T-helper 17 cell (primary cell): ENCODE measurements around the gene MAPK6. TPM values are rescaled to one million over a fixed set of nuclear protein-coding genes. Genes with fewer than 3 reads are reported as not detected.

Experiments used
- ATAC-seq: fragments of 150-1000 bp; cut with Tn5 transposase; 2 replicates; pipeline ENCODE4 v1.10.0; 2021; ENCODE audit warnings: mild to moderate bottlenecking, moderate library complexity
- DNase-seq, 3 donors: peaks; one replicate each; pipeline versions ENCODE4 v3.0.0 to v3.0.0-alpha.2; 2020 to 2021
- H3K9me3 ChIP-seq: one replicate; pipeline ENCODE4 v1.7.0; 2013; ENCODE audit warnings: low read length, mild to moderate bottlenecking; ENCODE audit not compliant: control insufficient read depth, poor library complexity, severe bottlenecking
- H3K27ac Mint-ChIP-seq: one replicate; pipeline ENCODE4 v1.8.0; 2022; ENCODE audit warnings: mild to moderate bottlenecking, moderate library complexity, mixed read lengths
- H3K27me3 Mint-ChIP-seq: one replicate; pipeline ENCODE4 v1.8.0; 2022; ENCODE audit warnings: mixed read lengths
- H3K36me3 Mint-ChIP-seq: one replicate; pipeline ENCODE4 v1.8.0; 2022; ENCODE audit warnings: low read depth, mixed read lengths
- H3K4me1 Mint-ChIP-seq: one replicate; pipeline ENCODE4 v1.8.0; 2022; ENCODE audit warnings: mild to moderate bottlenecking, mixed read lengths
- H3K4me3 Mint-ChIP-seq: one replicate; pipeline ENCODE4 v1.8.0; 2022; ENCODE audit warnings: mild to moderate bottlenecking, moderate library complexity, mixed read lengths
- total RNA-seq, 4 donors: library from RNA in 2 of 4; stranded (reverse) in 2 of 4; gene quantifications; one replicate each; pipeline ENCODE4 v1.2.3 and lab custom pipeline; 2022 to 2026

MAPK6 gene
- total RNA-seq, 2 donors from 2014 or later, result 36.8 to 45.6 TPM

GRCh38 chr15:52018244-52018643, 775 bp upstream of the MAPK6 start:
- DNase-seq, result no peak
- peaks cover 28% of the 10 kb centered on the region for H3K4me1 Mint-ChIP-seq
- H3K9me3 ChIP-seq, result peaks cover 2% of the 10 kb centered on the region
- H3K4me3 Mint-ChIP-seq, result peak overlapping the region; percentile 99
- peak overlapping the region; percentile 92 for H3K27ac Mint-ChIP-seq
- no peak for ATAC-seq
- no peaks in the 10 kb centered on the region for H3K27me3 Mint-ChIP-seq
- H3K36me3 Mint-ChIP-seq, result no peaks in the 10 kb centered on the region

GRCh38 chr15:52019394-52020220, 588 bp downstream of the MAPK6 start:
- peaks cover 25% of the 10 kb centered on the region for H3K4me1 Mint-ChIP-seq
- peak; percentile 67 for ATAC-seq
- H3K27me3 Mint-ChIP-seq, result no peaks in the 10 kb centered on the region

GRCh38 chr15:52020221-52021085, 1.4 kb downstream of the MAPK6 start:
- H3K9me3 ChIP-seq, result peaks cover 2% of the 10 kb centered on the region
- DNase-seq (no peak), ATAC-seq (no peak)
- H3K27ac Mint-ChIP-seq, result peak overlapping the region; percentile 92
- H3K27me3 Mint-ChIP-seq, result no peaks in the 10 kb centered on the region
- H3K36me3 Mint-ChIP-seq, result no peaks in the 10 kb centered on the region
- peak overlapping the region; percentile 95 for H3K4me3 Mint-ChIP-seq
- peaks cover 25% of the 10 kb centered on the region for H3K4me1 Mint-ChIP-seq

More at GRCh38 chr15:52019394-52020220, 588 bp downstream of the MAPK6 start:
- H3K27ac Mint-ChIP-seq, result peak overlapping the region; percentile 92
- DNase-seq, result peak; percentile 40 to 58 (median 44)
- H3K4me3 Mint-ChIP-seq, result peak overlapping the region; percentile 99
- peaks cover 2% of the 10 kb centered on the region for H3K9me3 ChIP-seq
- no peaks in the 10 kb centered on the region for H3K36me3 Mint-ChIP-seq

GRCh38 chr15:52021128-52021671, 2.2 kb downstream of the MAPK6 start:
- Mint-ChIP-seq H3K36me3 (no peaks in the 10 kb centered on the region), H3K4me1 (peaks cover 25% of the 10 kb centered on the region), H3K4me3 (peak overlapping the region; percentile 95), H3K27ac (peak overlapping the region; percentile 92), H3K27me3 (no peaks in the 10 kb centered on the region)
- H3K9me3 ChIP-seq, result peaks cover 2% of the 10 kb centered on the region
- DNase-seq (peak in 2 of 3 donors; percentile 26 to 50), ATAC-seq (peak; percentile 19)

- DNase-seq (no peak), ATAC-seq (no peak)
- peak overlapping the region; percentile 92 for H3K27ac Mint-ChIP-seq
- H3K27me3 Mint-ChIP-seq, result no peaks in the 10 kb centered on the region
- H3K36me3 Mint-ChIP-seq, result no peaks in the 10 kb centered on the region
- peaks cover 2% of the 10 kb centered on the region for H3K9me3 ChIP-seq
- H3K4me3 Mint-ChIP-seq, result peak overlapping the region; percentile 15
- peaks cover 25% of the 10 kb centered on the region for H3K4me1 Mint-ChIP-seq
Observed at GRCh38 chr15:52021892-52022540, 3.0 kb downstream of the MAPK6 start.

- Mint-ChIP-seq H3K4me3 (peak overlapping the region; percentile 49), H3K27ac (peak overlapping the region; percentile 27), H3K36me3 (no peaks in the 10 kb centered on the region), H3K4me1 (peaks cover 28% of the 10 kb centered on the region), H3K27me3 (no peaks in the 10 kb centered on the region)
- peaks cover 2% of the 10 kb centered on the region for H3K9me3 ChIP-seq
- ATAC-seq (no peak), DNase-seq (no peak)
Observed at GRCh38 chr15:52023169-52023922, 4.3 kb downstream of the MAPK6 start.

GRCh38 chr15:52028431-52029093, 9.5 kb downstream of the MAPK6 start:
- peaks cover 4% of the 10 kb centered on the region for H3K36me3 Mint-ChIP-seq
- DNase-seq, result no peak
- peak overlapping the region; percentile 60 for H3K27ac Mint-ChIP-seq
- H3K9me3 ChIP-seq, result no peaks in the 10 kb centered on the region
- no peaks in the 10 kb centered on the region for H3K27me3 Mint-ChIP-seq
- peaks cover 22% of the 10 kb centered on the region for H3K4me1 Mint-ChIP-seq
- H3K4me3 Mint-ChIP-seq, result no peak overlapping the region
- ATAC-seq, result no peak

- Mint-ChIP-seq H3K4me1 (peaks cover 24% of the 10 kb centered on the region), H3K4me3 (no peak overlapping the region), H3K36me3 (peaks cover 11% of the 10 kb centered on the region), H3K27ac (no peak overlapping the region), H3K27me3 (no peaks in the 10 kb centered on the region)
- DNase-seq (no peak), ATAC-seq (no peak)
- H3K9me3 ChIP-seq, result no peaks in the 10 kb centered on the region
Observed at GRCh38 chr15:52030010-52030409, 11.0 kb downstream of the MAPK6 start.

GRCh38 chr15:52031556-52031955, 12.5 kb downstream of the MAPK6 start:
- Mint-ChIP-seq H3K4me1 (peaks cover 26% of the 10 kb centered on the region), H3K27ac (no peak overlapping the region), H3K36me3 (peaks cover 12% of the 10 kb centered on the region), H3K27me3 (no peaks in the 10 kb centered on the region), H3K4me3 (no peak overlapping the region)
- H3K9me3 ChIP-seq, result no peaks in the 10 kb centered on the region
- DNase-seq (no peak), ATAC-seq (no peak)

GRCh38 chr15:52037889-52038505, 19.0 kb downstream of the MAPK6 start:
- H3K9me3 ChIP-seq, result no peaks in the 10 kb centered on the region
- Mint-ChIP-seq H3K4me1 (peaks cover 47% of the 10 kb centered on the region), H3K36me3 (peaks cover 8% of the 10 kb centered on the region), H3K27me3 (no peaks in the 10 kb centered on the region), H3K27ac (no peak overlapping the region), H3K4me3 (no peak overlapping the region)
- no peak for ATAC-seq
- no peak for DNase-seq

- Mint-ChIP-seq H3K36me3 (no peaks in the 10 kb centered on the region), H3K4me1 (peaks cover 44% of the 10 kb centered on the region), H3K27me3 (no peaks in the 10 kb centered on the region), H3K27ac (peak overlapping the region; percentile 85), H3K4me3 (peak overlapping the region; percentile 43)
- DNase-seq (no peak), ATAC-seq (peak; percentile 37)
- H3K9me3 ChIP-seq, result no peaks in the 10 kb centered on the region
Observed at GRCh38 chr15:52039925-52040781, 21.1 kb downstream of the MAPK6 start.
